HEK293T (cell line): ENCODE results near the gene PHF5A.

Experiments used
- ARNT ChIP-seq: fragments of 450-650 bp; IDR thresholded peaks from 2 replicates; pipeline ENCODE4 v1.6.1; 2017; ENCODE audit warnings: mild to moderate bottlenecking
- BHLHE40 ChIP-seq: fragments of 450-650 bp; IDR thresholded peaks from 2 replicates; pipeline ENCODE4 v1.6.1; 2016; ENCODE audit warnings: mild to moderate bottlenecking, moderate library complexity, borderline replicate concordance
- FOXA1 ChIP-seq: fragments of 450-650 bp; IDR thresholded peaks from 2 replicates; pipeline ENCODE4 v1.6.1; 2016; ENCODE audit warnings: mild to moderate bottlenecking
- FOXK2 ChIP-seq: fragments of 450-650 bp; IDR thresholded peaks from 2 replicates; pipeline ENCODE4 v1.6.1; 2016; ENCODE audit warnings: mild to moderate bottlenecking
- FOXM1 ChIP-seq: fragments of 450-650 bp; IDR thresholded peaks from 2 replicates; pipeline ENCODE4 v1.6.1; 2017; ENCODE audit warnings: mild to moderate bottlenecking, borderline replicate concordance
- L3MBTL2 ChIP-seq: fragments of 450-650 bp; conservative IDR thresholded peaks from 2 replicates; pipeline ENCODE4 v1.6.1; 2016; ENCODE audit warnings: mild to moderate bottlenecking
- NFRKB ChIP-seq: fragments of 450-650 bp; IDR thresholded peaks from 2 replicates; pipeline ENCODE4 v1.6.1; 2016; ENCODE audit warnings: mild to moderate bottlenecking, moderate library complexity
- PKNOX1 ChIP-seq: fragments of 450-650 bp; IDR thresholded peaks from 2 replicates; pipeline ENCODE4 v1.6.1; 2016
- SP1 ChIP-seq: fragments of 450-650 bp; IDR thresholded peaks from 2 replicates; pipeline ENCODE4 v1.6.1; 2017
- SUZ12 ChIP-seq: fragments of 450-650 bp; IDR thresholded peaks from 2 replicates; pipeline ENCODE4 v1.6.1; 2016; ENCODE audit warnings: mild to moderate bottlenecking
- TARDBP ChIP-seq: fragments of 450-650 bp; IDR thresholded peaks from 2 replicates; pipeline ENCODE4 v1.6.1; 2016
- ZNF384 ChIP-seq: fragments of 450-650 bp; IDR thresholded peaks from 2 replicates; pipeline ENCODE4 v1.6.1; 2016

DNA sequence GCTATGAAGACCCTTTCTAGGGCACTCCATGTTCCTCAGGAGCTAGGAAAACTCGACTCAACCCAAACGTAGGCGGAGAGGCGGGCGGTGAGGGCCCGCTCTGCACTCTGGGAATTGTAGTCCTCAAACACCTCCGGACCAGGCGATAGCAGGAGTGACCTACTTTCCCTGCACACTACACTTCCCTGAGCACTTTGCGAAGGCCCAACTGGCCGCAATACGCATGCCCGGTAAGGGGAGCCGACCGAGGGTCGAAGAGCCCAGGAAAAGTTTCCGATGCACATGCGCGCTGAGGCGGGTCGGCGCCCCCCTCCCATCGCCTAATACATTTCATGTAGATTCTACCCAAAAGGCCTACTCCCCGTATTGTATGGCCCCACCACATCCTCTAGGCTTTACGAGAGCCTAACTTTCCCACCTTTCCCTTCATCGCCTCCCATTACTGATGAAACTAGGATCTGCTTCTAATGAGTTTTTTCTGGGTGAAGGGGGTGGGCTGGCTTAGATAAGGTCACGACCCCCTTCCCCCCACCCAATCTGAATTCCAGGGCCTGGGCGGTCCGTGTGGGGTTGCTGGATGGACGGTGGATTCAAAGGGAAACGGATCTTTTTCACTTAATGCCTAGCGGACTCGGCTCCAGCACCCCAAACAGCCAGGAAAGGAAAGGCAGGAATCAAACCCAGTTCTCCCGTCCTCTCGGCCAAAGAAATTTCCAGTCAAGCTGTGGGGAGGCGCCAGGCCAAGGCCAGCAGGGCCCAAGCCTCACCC lies 23.9 kb downstream of the PHF5A start:
- no peak for TF ChIP-seq ZNF384
- TF ChIP-seq SP1 = no peak
- no peak for TF ChIP-seq FOXA1
- TF ChIP-seq PKNOX1 = no peak
- TF ChIP-seq FOXM1 = no peak
- no peak for TF ChIP-seq ARNT
- no peak for TF ChIP-seq BHLHE40
- TF ChIP-seq TARDBP = no peak
- no peak for TF ChIP-seq NFRKB
- no peak for TF ChIP-seq SUZ12
- no peak for TF ChIP-seq FOXK2
- TF ChIP-seq L3MBTL2 = no peak
